ACC112 (cell line): Measurements from ENCODE around the gene SLCO3A1.

Experiments
- H2AFZ ChIP-seq: fragments of 200-600 bp; sonication (generic); one replicate; pipeline ENCODE4 v1.6.0; 2017; ENCODE audit warnings: antibody characterized with exemption, low read length; ENCODE audit not compliant: unreplicated experiment
- H3K27ac ChIP-seq: fragments of 200-600 bp; sonication (generic); 2 replicates; pipeline ENCODE4 v1.5.1; 2014; ENCODE audit warnings: low read depth, mild to moderate bottlenecking, antibody characterized with exemption, low read length, moderate library complexity
- H3K27me3 ChIP-seq: fragments of 200-600 bp; sonication (generic); 2 replicates; pipeline ENCODE4 v1.6.1; 2014; ENCODE audit warnings: mild to moderate bottlenecking, antibody characterized with exemption, low read length, moderate library complexity, mixed read lengths; ENCODE audit not compliant: insufficient read depth
- H3K36me3 ChIP-seq: fragments of 200-600 bp; sonication (generic); 2 replicates; pipeline ENCODE4 v1.6.1; 2016; ENCODE audit warnings: mild to moderate bottlenecking, antibody characterized with exemption, low read length, moderate library complexity, mixed read lengths; ENCODE audit not compliant: insufficient read depth
- H3K4me1 ChIP-seq: fragments of 200-600 bp; sonication (generic); one replicate; pipeline ENCODE4 v1.6.1; 2016; ENCODE audit warnings: low read length, mixed read lengths; ENCODE audit not compliant: insufficient read depth, unreplicated experiment, control insufficient read depth
- H3K4me3 ChIP-seq: fragments of 200-600 bp; sonication (generic); 2 replicates; pipeline ENCODE4 v1.5.1; 2014; ENCODE audit warnings: mild to moderate bottlenecking, low read depth, low read length
- H3K79me2 ChIP-seq: fragments of 200-600 bp; sonication (generic); one replicate; pipeline ENCODE4 v1.6.0; 2016; ENCODE audit warnings: low read length; ENCODE audit not compliant: control insufficient read depth, unreplicated experiment, insufficient read depth

The SLCO3A1 gene

GRCh38 chr15:92012881-92013280 is 159.4 kb downstream of the SLCO3A1 start:
- Histone ChIP-seq H2AFZ (no peak overlapping the region), H3K4me3 (no peak overlapping the region), H3K4me1 (peaks cover 21% of the 10 kb centered on the region), H3K27ac (no peak overlapping the region), H3K79me2 (no peaks in the 10 kb centered on the region), H3K36me3 (no peaks in the 10 kb centered on the region), H3K27me3 (no peaks in the 10 kb centered on the region)

- Histone ChIP-seq H3K4me1 (peaks cover 16% of the 10 kb centered on the region), H3K27ac (no peak overlapping the region), H3K36me3 (no peaks in the 10 kb centered on the region), H3K27me3 (no peaks in the 10 kb centered on the region), H2AFZ (no peak overlapping the region), H3K4me3 (no peak overlapping the region), H3K79me2 (no peaks in the 10 kb centered on the region)
Observed at GRCh38 chr15:92014281-92015030, 160.9 kb downstream of the SLCO3A1 start.

GRCh38 chr15:92017882-92018534 is 164.5 kb downstream of the SLCO3A1 start:
- Histone ChIP-seq H3K27ac (no peak overlapping the region), H2AFZ (no peak overlapping the region), H3K4me3 (no peak overlapping the region), H3K4me1 (no peaks in the 10 kb centered on the region), H3K27me3 (no peaks in the 10 kb centered on the region), H3K36me3 (no peaks in the 10 kb centered on the region), H3K79me2 (peaks cover 7% of the 10 kb centered on the region)

- H3K4me1 ChIP-seq: no peaks in the 10 kb centered on the region
- no peaks in the 10 kb centered on the region for H3K27me3 ChIP-seq
- no peak overlapping the region for H3K4me3 ChIP-seq
- no peak overlapping the region for H2AFZ ChIP-seq
- no peaks in the 10 kb centered on the region for H3K36me3 ChIP-seq
- peaks cover 7% of the 10 kb centered on the region for H3K79me2 ChIP-seq
- H3K27ac ChIP-seq: no peak overlapping the region
Observed at GRCh38 chr15:92018535-92019239, 165.2 kb downstream of the SLCO3A1 start.

- H3K79me2 ChIP-seq: peaks cover 7% of the 10 kb centered on the region
- no peaks in the 10 kb centered on the region for H3K4me1 ChIP-seq
- no peak overlapping the region for H2AFZ ChIP-seq
- no peaks in the 10 kb centered on the region for H3K27me3 ChIP-seq
- H3K36me3 ChIP-seq: no peaks in the 10 kb centered on the region
- no peak overlapping the region for H3K27ac ChIP-seq
- H3K4me3 ChIP-seq: no peak overlapping the region
Observed at GRCh38 chr15:92019706-92020105, 166.2 kb downstream of the SLCO3A1 start.

- H2AFZ ChIP-seq: no peak overlapping the region
- H3K4me3 ChIP-seq: no peak overlapping the region
- H3K27ac ChIP-seq: no peak overlapping the region
- no peaks in the 10 kb centered on the region for H3K4me1 ChIP-seq
- no peaks in the 10 kb centered on the region for H3K36me3 ChIP-seq
- H3K27me3 ChIP-seq: no peaks in the 10 kb centered on the region
- peaks cover 7% of the 10 kb centered on the region for H3K79me2 ChIP-seq
Observed at GRCh38 chr15:92020207-92020606, 166.7 kb downstream of the SLCO3A1 start.

GRCh38 chr15:92020804-92021203 is 167.3 kb downstream of the SLCO3A1 start:
- no peak overlapping the region for H3K4me3 ChIP-seq
- no peaks in the 10 kb centered on the region for H3K4me1 ChIP-seq
- H3K79me2 ChIP-seq: peaks cover 7% of the 10 kb centered on the region
- no peak overlapping the region for H2AFZ ChIP-seq
- no peak overlapping the region for H3K27ac ChIP-seq
- H3K27me3 ChIP-seq: no peaks in the 10 kb centered on the region
- H3K36me3 ChIP-seq: no peaks in the 10 kb centered on the region

- H2AFZ ChIP-seq: no peak overlapping the region
- H3K4me3 ChIP-seq: no peak overlapping the region
- no peak overlapping the region for H3K27ac ChIP-seq
- H3K36me3 ChIP-seq: no peaks in the 10 kb centered on the region
- H3K27me3 ChIP-seq: no peaks in the 10 kb centered on the region
- no peaks in the 10 kb centered on the region for H3K4me1 ChIP-seq
- H3K79me2 ChIP-seq: peaks cover 7% of the 10 kb centered on the region
Observed at GRCh38 chr15:92021792-92022191, 168.3 kb downstream of the SLCO3A1 start.

GRCh38 chr15:92023965-92024364 is 170.5 kb downstream of the SLCO3A1 start:
- H3K27me3 ChIP-seq: no peaks in the 10 kb centered on the region
- no peak overlapping the region for H3K4me3 ChIP-seq
- no peak overlapping the region for H3K27ac ChIP-seq
- H3K79me2 ChIP-seq: peaks cover 7% of the 10 kb centered on the region
- H3K4me1 ChIP-seq: no peaks in the 10 kb centered on the region
- H2AFZ ChIP-seq: no peak overlapping the region
- H3K36me3 ChIP-seq: no peaks in the 10 kb centered on the region

GRCh38 chr15:92025706-92026270 is 172.3 kb downstream of the SLCO3A1 start:
- Histone ChIP-seq H3K36me3 (no peaks in the 10 kb centered on the region), H3K4me1 (no peaks in the 10 kb centered on the region), H3K4me3 (no peak overlapping the region), H3K27me3 (no peaks in the 10 kb centered on the region), H2AFZ (no peak overlapping the region), H3K79me2 (peaks cover 7% of the 10 kb centered on the region), H3K27ac (no peak overlapping the region)
